ENCODE data around the gene HGF. TPM values are rescaled to one million over a fixed set of nuclear protein-coding genes. Genes with fewer than 3 reads are reported as not detected.

The HGF gene
- total RNA-seq, 1 experiment from 2014 or later, result not detected

DNA sequence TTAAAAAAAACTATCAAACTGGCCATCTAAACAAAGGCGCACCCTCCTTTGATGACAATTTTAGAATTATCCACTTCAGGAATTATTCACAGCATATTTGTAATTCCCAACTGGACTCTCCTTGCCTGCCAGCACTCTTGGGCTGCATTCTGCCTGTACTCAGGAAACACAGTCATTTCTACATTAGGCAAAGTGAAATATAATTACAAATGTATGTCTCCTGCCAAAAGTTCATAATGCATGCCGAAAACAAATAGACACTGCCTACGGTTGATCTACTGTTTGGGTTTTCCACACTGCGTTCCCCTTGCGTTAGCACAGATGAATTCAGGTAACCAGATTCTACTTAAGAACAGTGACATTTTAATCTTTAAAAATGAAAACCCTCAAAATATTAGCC lies 1.9 kb downstream of the HGF start:
- H3K27ac Mint-ChIP-seq (ENCODE audit: unreplicated experiment), result no peak overlapping the region
- Histone ChIP-seq H3K4me3 (ENCODE audit: low read depth, low read length) (no peak overlapping the region), H3K9me3 (no peaks in the 10 kb centered on the region), H3K27me3 (replicated peaks; ENCODE audit: control insufficient read depth, insufficient read depth, low read length) (no peaks in the 10 kb centered on the region), H3K36me3 (ENCODE audit: control insufficient read depth, insufficient read depth, low read length) (no peaks in the 10 kb centered on the region), H3K4me1 (no peaks in the 10 kb centered on the region)
- H3K4me1 Mint-ChIP-seq (ENCODE audit: low read depth, unreplicated experiment), result no peaks in the 10 kb centered on the region
- ChIA-PET POLR2A (no interaction called here), CTCF (no interaction called here)
- peaks cover 5% of the 10 kb centered on the region for H3K36me3 Mint-ChIP-seq (ENCODE audit: insufficient read depth, unreplicated experiment)
- no peak for DNase-seq
- TF ChIP-seq, protein P1, sequence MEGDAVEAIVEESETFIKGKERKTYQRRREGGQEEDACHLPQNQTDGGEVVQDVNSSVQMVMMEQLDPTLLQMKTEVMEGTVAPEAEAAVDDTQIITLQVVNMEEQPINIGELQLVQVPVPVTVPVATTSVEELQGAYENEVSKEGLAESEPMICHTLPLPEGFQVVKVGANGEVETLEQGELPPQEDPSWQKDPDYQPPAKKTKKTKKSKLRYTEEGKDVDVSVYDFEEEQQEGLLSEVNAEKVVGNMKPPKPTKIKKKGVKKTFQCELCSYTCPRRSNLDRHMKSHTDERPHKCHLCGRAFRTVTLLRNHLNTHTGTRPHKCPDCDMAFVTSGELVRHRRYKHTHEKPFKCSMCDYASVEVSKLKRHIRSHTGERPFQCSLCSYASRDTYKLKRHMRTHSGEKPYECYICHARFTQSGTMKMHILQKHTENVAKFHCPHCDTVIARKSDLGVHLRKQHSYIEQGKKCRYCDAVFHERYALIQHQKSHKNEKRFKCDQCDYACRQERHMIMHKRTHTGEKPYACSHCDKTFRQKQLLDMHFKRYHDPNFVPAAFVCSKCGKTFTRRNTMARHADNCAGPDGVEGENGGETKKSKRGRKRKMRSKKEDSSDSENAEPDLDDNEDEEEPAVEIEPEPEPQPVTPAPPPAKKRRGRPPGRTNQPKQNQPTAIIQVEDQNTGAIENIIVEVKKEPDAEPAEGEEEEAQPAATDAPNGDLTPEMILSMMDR (IDR thresholded peaks at IDR 0.05; ENCODE audit: insufficient read depth in 1 of 2, low read depth in 1 of 2, low read length in 1 of 2, severe bottlenecking in 1 of 2, unreplicated experiment in 1 of 2), result no peak
- H3K9me3 Mint-ChIP-seq (ENCODE audit: unreplicated experiment), result no peaks in the 10 kb centered on the region
- no TSS peak for BruUV-seq (replicated peaks)
- H3K27me3 Mint-ChIP-seq (ENCODE audit: insufficient read depth, unreplicated experiment), result peaks cover 26% of the 10 kb centered on the region
- intact Hi-C loops (cut with micrococcal nuclease; ENCODE audit: unreplicated experiment), result no loop called here
- no peak overlapping the region for H3K4me3 Mint-ChIP-seq (ENCODE audit: unreplicated experiment)

DNA sequence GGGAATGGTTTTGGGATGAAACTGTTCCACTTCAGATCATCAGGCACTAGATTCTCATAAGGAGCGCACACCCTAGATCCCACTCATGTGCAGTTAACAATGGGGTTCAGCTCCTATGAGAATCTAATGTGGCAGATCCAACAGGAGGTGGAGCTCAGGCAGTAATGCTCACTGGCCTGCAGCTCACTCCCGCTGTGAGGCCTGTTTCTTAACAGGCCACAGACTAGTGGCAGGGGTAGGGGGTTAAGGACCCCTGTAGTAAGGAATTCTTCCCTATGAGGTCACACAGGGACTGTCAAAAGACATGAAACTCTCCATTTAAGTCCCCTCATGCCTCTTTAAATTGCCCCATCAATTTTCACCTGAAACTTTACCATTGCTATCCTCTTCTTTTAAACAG lies 8.0 kb downstream of the HGF start:
- intact Hi-C loops (cut with micrococcal nuclease; ENCODE audit: unreplicated experiment), result no loop called here
- H3K27me3 Mint-ChIP-seq (ENCODE audit: insufficient read depth, unreplicated experiment), result peaks cover 11% of the 10 kb centered on the region
- peaks cover 3% of the 10 kb centered on the region for H3K36me3 Mint-ChIP-seq (ENCODE audit: insufficient read depth, unreplicated experiment)
- BruUV-seq (replicated peaks), result no TSS peak
- Histone ChIP-seq H3K4me1 (no peaks in the 10 kb centered on the region), H3K4me3 (ENCODE audit: low read depth, low read length) (no peak overlapping the region), H3K27me3 (replicated peaks; ENCODE audit: control insufficient read depth, insufficient read depth, low read length) (no peaks in the 10 kb centered on the region; the same call in 1 of the 2 replicates), H3K9me3 (no peaks in the 10 kb centered on the region), H3K36me3 (ENCODE audit: control insufficient read depth, insufficient read depth, low read length) (no peaks in the 10 kb centered on the region)
- ChIA-PET CTCF (no interaction called here), POLR2A (no interaction called here)
- H3K4me1 Mint-ChIP-seq (ENCODE audit: low read depth, unreplicated experiment), result no peaks in the 10 kb centered on the region
- DNase-seq, result no peak
- TF ChIP-seq, protein P1 (IDR thresholded peaks at IDR 0.05; ENCODE audit: insufficient read depth in 1 of 2, low read depth in 1 of 2, low read length in 1 of 2, severe bottlenecking in 1 of 2, unreplicated experiment in 1 of 2), result no peak
- H3K27ac Mint-ChIP-seq (ENCODE audit: unreplicated experiment), result no peak overlapping the region
- H3K4me3 Mint-ChIP-seq (ENCODE audit: unreplicated experiment), result no peak overlapping the region
- no peaks in the 10 kb centered on the region for H3K9me3 Mint-ChIP-seq (ENCODE audit: unreplicated experiment)

DNA sequence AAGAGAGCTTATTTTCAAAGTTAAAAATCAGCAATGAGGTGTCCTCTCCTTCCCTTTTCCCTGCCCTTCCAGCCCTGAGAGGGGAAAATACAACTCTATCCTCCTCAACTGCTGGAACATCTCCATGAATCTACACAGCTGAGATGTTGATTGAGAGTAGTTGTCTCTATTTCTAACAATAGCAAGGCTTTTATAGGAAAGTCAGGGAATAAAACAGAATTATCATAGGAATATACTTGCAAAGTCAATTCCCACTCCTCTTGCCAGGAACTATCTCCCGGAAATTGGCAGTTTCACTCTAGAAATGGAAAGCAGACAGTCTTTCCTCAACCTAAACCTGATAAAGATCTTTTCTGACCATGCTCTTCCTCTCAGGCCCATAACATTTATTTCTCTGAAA lies 8.8 kb downstream of the HGF start:
- ChIA-PET POLR2A (no interaction called here), CTCF (no interaction called here)
- Histone ChIP-seq H3K9me3 (no peaks in the 10 kb centered on the region), H3K27me3 (replicated peaks; ENCODE audit: control insufficient read depth, insufficient read depth, low read length) (no peaks in the 10 kb centered on the region; the same call in 1 of the 2 replicates), H3K4me1 (no peaks in the 10 kb centered on the region), H3K4me3 (ENCODE audit: low read depth, low read length) (no peak overlapping the region), H3K36me3 (ENCODE audit: control insufficient read depth, insufficient read depth, low read length) (no peaks in the 10 kb centered on the region)
- BruUV-seq (replicated peaks), result no TSS peak
- Mint-ChIP-seq H3K4me3 (ENCODE audit: unreplicated experiment) (no peak overlapping the region), H3K27ac (ENCODE audit: unreplicated experiment) (no peak overlapping the region), H3K27me3 (ENCODE audit: insufficient read depth, unreplicated experiment) (peaks cover 5% of the 10 kb centered on the region), H3K4me1 (ENCODE audit: low read depth, unreplicated experiment) (no peaks in the 10 kb centered on the region), H3K9me3 (ENCODE audit: unreplicated experiment) (no peaks in the 10 kb centered on the region), H3K36me3 (ENCODE audit: insufficient read depth, unreplicated experiment) (no peaks in the 10 kb centered on the region)
- DNase-seq, result no peak
- intact Hi-C loops (cut with micrococcal nuclease; ENCODE audit: unreplicated experiment), result no loop called here
- TF ChIP-seq, protein P1 (IDR thresholded peaks at IDR 0.05; ENCODE audit: insufficient read depth in 1 of 2, low read depth in 1 of 2, low read length in 1 of 2, severe bottlenecking in 1 of 2, unreplicated experiment in 1 of 2), result no peak

Measured in Caco-2 (cell line).